GM12874 (cell line): ENCODE results near the gene SIX5.

Experiments used
- TF ChIP-seq, protein P1 (sequence below): IDR thresholded peaks from 2 replicates; pipeline ENCODE4 v1.5.1; 2011; ENCODE audit warnings: low read depth, mild to moderate bottlenecking, control low read depth, low read length, moderate library complexity; ENCODE audit not compliant: insufficient read depth

Gene SIX5

DNA sequence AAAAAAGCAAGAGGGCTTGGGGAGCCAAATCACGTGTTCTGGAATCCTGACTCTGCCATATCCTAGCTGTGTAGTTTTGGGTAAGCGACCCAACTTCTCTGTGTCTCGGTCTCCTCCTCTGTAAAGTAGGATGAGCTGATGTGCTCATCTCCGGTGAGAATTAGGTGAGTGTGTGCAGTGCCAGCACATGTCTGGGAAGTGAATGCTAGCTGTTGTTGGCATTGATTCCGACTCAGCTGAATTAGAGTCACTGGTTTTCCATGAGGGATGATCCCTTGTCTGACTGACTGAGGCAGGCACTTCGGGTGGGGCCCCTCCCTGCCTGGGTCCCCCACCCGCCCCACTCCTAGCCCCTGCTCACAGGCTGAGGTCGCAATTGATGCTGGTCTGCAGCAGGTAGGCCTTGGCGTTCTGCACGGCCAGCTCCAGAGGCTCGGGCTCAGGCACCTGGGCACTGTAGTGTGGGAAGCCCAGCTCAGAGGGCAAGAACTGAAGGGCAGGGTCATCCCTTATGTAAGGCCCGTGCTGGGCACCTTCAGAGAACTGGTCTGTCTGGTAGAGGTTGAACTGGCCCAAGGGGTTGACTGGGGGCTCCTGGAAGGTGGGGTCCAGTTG lies 45.2 kb upstream of the SIX5 start:
- TF ChIP-seq, protein P1, sequence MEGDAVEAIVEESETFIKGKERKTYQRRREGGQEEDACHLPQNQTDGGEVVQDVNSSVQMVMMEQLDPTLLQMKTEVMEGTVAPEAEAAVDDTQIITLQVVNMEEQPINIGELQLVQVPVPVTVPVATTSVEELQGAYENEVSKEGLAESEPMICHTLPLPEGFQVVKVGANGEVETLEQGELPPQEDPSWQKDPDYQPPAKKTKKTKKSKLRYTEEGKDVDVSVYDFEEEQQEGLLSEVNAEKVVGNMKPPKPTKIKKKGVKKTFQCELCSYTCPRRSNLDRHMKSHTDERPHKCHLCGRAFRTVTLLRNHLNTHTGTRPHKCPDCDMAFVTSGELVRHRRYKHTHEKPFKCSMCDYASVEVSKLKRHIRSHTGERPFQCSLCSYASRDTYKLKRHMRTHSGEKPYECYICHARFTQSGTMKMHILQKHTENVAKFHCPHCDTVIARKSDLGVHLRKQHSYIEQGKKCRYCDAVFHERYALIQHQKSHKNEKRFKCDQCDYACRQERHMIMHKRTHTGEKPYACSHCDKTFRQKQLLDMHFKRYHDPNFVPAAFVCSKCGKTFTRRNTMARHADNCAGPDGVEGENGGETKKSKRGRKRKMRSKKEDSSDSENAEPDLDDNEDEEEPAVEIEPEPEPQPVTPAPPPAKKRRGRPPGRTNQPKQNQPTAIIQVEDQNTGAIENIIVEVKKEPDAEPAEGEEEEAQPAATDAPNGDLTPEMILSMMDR: no peak

DNA sequence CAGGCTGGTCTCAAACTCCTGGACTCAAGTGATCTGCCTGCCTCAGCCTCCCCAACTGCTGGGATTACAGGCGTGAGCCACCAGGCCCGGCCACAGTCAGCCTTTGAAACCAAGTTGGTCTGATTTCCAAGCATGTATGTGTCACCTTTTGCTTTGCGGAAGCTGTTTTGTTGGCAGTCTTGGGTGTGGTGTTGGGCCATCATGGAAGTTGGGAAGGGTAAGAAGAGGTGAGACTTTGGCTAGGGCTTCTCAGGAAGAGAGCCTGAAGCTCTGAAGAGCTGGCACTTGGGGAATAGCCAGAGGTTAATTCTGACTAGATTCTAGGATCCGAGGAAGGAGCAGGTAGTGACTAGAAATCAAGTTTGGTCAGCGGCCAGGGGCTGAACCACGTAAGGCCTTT lies 43.2 kb upstream of the SIX5 start:
- TF ChIP-seq, protein P1: no peak

DNA sequence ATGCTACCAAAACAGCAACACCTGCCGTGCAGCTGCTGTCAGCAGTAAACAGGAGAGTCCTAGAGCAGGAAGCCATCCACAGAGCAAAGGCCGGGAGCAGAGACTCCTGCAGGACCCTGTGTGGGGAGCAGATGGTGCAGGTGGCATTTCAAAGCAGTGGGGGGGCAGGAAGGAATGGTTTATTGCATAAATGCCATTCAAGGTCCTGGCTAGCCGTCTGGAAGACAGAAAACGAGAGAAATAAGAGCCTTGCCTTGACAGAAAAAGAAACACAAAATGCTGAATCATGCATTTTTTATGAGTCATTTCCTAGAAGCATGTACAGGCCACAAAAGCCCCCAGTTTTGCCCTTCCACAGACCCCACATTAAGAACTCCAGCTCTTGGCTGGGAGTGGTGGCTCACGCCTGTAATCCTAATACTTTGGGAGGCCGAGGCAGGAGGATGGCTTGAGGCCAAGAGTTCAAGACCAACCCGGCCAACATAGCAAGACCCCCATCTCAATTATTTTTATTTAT lies 40.6 kb upstream of the SIX5 start:
- TF ChIP-seq, protein P1: no peak

DNA sequence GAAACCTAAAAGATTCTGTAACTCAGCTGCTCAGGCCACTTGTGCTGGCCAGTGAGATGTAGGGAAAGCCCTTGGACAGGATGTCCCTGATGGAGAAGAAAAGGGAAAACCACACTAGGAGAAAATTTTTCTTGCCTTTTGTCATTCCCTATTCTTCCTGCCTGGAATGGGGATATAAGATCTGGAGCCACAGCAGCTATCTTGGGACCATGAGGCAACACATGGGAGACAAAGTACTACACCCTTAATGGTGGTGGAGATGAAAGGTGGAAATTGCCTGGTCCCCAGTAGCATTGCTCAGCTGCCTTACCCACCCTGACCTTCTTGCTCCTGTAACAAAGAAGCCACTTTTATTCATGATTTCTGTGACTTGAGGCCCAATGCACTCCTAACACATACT lies 36.7 kb upstream of the SIX5 start:
- TF ChIP-seq, protein P1: no peak

DNA sequence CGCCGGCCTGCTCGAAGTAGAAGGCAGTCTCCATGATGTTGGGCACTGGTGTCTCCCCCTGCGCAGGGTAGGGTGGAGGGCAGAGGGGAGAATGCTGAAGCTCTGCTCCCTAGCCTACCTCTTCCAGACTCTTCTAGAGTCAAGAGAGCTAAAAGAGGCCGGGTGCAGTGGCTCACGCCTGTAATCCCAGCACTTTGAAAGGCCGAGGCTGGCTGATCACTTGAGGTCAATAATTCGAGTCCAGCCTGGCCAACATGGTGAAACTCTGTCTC lies 35.8 kb upstream of the SIX5 start:
- TF ChIP-seq, protein P1: no peak

DNA sequence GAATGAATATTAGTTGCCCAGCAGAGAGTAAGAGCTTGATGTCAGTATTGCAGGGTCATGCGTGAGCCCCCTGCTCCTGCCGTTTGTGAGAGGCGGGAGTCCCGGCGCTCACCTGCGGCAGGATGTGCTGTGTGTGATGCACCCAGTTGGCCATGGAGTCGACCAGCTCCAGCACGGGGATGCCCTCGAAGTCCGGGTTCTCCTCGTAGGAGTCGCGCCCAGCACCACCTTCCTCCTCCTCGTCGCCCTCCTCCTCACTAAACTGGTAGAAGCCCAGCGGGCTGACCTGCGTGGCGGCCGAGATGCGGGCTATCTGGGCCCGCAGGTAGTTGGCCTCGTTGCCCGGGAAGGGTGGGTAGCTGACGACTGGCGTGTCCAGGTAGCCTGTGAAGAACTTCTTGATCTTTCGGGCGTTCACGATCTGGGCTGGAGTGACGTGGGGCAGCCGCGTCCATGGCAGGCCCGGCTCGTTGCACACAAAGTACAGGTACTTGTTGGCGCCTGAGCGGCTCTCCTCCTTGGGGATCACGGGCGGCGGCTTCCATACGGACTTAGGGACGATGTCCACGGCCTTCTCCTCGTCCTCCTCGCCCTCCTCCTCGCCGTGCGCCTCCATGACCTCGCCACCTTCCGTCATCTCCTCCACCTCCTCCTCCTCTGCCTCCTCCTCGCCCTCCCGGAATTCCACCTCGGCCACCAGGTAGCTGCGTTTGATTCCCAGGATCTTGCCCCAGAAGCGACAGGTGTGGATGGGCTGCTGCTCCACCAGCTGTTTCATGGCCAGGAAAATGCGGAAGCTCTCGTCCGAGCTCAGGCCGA lies 35.3 kb upstream of the SIX5 start:
- TF ChIP-seq, protein P1: no peak

DNA sequence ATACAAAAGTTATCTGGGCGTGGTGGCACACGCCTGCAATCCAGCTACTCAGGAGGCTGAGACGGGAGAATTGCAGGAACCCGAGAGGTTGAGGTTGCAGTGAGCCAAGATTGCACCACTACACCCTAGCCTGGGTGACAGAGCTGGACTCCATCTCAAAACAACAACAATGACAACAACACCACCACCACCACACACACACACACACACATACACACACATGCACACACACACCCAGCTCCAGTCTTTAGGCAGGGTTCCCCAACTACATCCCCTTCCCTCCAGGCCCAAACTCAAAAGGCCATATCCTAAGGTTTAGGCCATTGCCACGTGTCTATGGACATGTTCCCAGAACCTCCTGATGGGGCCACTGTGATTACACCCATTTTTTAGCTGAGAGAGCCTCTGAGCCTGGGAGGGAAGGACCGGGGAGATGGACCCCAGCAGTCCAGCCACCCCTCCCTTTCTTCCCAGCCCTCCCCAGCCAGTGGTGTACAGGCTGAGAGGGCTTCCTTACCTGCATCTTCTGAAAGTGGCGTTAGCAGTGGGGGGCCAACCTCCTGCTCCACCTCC lies 32.6 kb upstream of the SIX5 start:
- TF ChIP-seq, protein P1: no peak
